T-helper 1 cell treated with Interleukin-12 subunit alpha and Interleukin-12 subunit beta and Interleukin-4 antibody, amounts not matched to agents 30 μg/mL and 1 μg/mL, for 36 hours (primary cell): ENCODE data around the gene CDKN2D.

ENCODE experiments used
- H3K27ac Mint-ChIP-seq: one replicate; pipeline ENCODE4 v1.8.0; 2021; ENCODE audit warnings: mild to moderate bottlenecking, mixed read lengths
- H3K27me3 Mint-ChIP-seq: one replicate; pipeline ENCODE4 v1.8.0; 2021; ENCODE audit warnings: low read depth, mixed read lengths
- H3K36me3 Mint-ChIP-seq: one replicate; pipeline ENCODE4 v1.8.0; 2021; ENCODE audit warnings: low read depth, mixed read lengths
- H3K4me1 Mint-ChIP-seq: one replicate; pipeline ENCODE4 v1.8.0; 2021; ENCODE audit warnings: low read depth, mixed read lengths
- H3K4me3 Mint-ChIP-seq: one replicate; pipeline ENCODE4 v1.8.0; 2021; ENCODE audit warnings: mild to moderate bottlenecking, moderate library complexity, mixed read lengths
- H3K9me3 Mint-ChIP-seq: one replicate; pipeline ENCODE4 v1.8.0; 2021; ENCODE audit warnings: mixed read lengths

CDKN2D gene

GRCh38 chr19:10568826-10569651 is at the start of gene CDKN2D:
Gene CDKN2D (minus strand): TSS chr19:10568979. CDS start chr19:10568653, 326 bp downstream.
- Mint-ChIP-seq H3K27me3 (no peaks in the 10 kb centered on the region), H3K4me1 (peaks cover 44% of the 10 kb centered on the region), H3K27ac (peak within 1 kb of the TSS; percentile 97), H3K4me3 (peak within 1 kb of the TSS; percentile 99), H3K9me3 (no peaks in the 10 kb centered on the region), H3K36me3 (peaks cover 29% of the 10 kb centered on the region)

- H3K27ac Mint-ChIP-seq: no peak overlapping the region
- H3K36me3 Mint-ChIP-seq: peaks cover 21% of the 10 kb centered on the region
- H3K9me3 Mint-ChIP-seq: no peaks in the 10 kb centered on the region
- H3K4me1 Mint-ChIP-seq: peaks cover 19% of the 10 kb centered on the region
- no peaks in the 10 kb centered on the region for H3K27me3 Mint-ChIP-seq
- H3K4me3 Mint-ChIP-seq: no peak overlapping the region
These were observed 48.8 kb upstream of the CDKN2D start for GRCh38 chr19:10617409-10618121.

DNA sequence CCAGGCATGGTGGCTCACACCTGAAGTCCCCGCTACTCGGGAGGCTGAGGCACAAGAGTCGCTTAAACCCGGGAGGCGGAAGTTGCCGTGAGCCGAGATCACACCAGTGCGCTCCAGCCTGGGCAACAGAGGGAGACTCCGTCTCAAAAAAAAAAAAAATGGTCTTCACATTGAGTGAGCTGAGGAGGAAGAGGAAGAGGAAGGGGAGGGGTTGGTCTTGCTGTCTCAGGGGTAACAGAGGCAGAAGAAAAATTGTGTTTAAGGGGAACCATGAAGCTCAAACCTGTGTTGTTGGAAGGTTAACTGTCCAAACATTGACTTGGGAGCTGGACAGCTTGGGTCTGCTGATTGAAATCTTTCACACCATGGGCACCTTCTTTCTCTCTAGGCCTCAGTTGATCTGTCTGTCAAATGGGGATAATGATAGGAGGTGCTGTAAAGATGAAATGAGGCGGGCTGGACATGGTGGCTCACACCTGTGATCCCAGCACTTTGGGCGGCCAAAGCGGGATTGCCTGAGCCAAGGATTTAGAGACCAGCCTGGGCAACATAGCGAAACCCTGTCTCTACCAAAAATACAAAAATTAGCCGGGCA is 46.7 kb upstream of the CDKN2D start:
- Mint-ChIP-seq H3K9me3 (no peaks in the 10 kb centered on the region), H3K36me3 (peaks cover 15% of the 10 kb centered on the region), H3K4me3 (no peak overlapping the region), H3K27ac (no peak overlapping the region), H3K4me1 (peaks cover 7% of the 10 kb centered on the region), H3K27me3 (no peaks in the 10 kb centered on the region)

GRCh38 chr19:10612499-10613119 is 43.8 kb upstream of the CDKN2D start:
- Mint-ChIP-seq H3K4me3 (no peak overlapping the region), H3K4me1 (peaks cover 6% of the 10 kb centered on the region), H3K9me3 (no peaks in the 10 kb centered on the region), H3K27me3 (no peaks in the 10 kb centered on the region), H3K27ac (no peak overlapping the region), H3K36me3 (peaks cover 12% of the 10 kb centered on the region)

DNA sequence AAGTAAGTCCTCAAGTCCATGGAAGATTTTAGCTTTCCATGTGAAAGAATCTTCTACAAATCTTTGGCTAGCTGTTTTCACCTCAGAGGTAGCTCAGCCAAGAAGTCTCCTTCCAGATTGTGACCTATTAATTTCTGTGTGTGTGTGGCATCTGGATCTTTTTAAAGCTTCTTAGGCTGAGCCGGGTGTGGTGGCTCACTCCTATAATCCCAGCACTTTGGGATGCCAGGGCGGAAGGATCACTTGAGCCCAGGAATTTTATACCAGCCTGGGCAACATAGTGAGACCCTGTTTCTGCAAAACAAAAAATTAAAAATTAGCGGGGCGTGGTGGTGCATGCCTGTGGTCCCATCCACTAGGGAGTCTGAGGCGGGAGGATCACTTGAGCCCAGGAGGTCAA is 43.1 kb upstream of the CDKN2D start:
- Mint-ChIP-seq H3K27me3 (no peaks in the 10 kb centered on the region), H3K4me1 (peaks cover 8% of the 10 kb centered on the region), H3K9me3 (no peaks in the 10 kb centered on the region), H3K4me3 (no peak overlapping the region), H3K27ac (no peak overlapping the region), H3K36me3 (peaks cover 12% of the 10 kb centered on the region)

DNA sequence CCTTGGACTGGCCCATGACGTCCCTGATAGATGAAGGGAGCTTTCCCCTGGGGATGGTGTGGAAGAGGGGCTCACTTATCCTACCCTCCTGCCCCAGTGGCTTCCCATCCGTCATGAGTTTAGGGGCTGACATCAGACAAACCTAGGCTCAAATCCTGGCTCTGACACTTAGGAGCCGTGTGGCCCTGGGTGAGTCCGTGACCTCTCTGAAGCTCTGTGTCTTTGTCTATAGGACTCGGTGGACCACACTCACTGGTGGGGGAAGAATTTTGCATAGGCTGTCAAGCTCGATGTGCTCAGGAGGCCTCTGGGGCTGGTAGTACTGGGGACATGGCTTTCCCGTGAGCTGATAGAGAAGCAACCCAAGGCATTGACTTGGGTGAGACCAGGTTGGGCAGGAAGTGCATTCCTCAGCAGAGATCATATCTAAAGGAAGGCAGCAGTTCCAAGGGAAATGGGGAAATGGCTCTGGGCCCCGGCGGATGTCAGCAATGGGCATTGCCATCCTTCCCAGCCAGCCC is 35.7 kb upstream of the CDKN2D start:
- H3K36me3 Mint-ChIP-seq: peaks cover 6% of the 10 kb centered on the region
- no peaks in the 10 kb centered on the region for H3K27me3 Mint-ChIP-seq

DNA sequence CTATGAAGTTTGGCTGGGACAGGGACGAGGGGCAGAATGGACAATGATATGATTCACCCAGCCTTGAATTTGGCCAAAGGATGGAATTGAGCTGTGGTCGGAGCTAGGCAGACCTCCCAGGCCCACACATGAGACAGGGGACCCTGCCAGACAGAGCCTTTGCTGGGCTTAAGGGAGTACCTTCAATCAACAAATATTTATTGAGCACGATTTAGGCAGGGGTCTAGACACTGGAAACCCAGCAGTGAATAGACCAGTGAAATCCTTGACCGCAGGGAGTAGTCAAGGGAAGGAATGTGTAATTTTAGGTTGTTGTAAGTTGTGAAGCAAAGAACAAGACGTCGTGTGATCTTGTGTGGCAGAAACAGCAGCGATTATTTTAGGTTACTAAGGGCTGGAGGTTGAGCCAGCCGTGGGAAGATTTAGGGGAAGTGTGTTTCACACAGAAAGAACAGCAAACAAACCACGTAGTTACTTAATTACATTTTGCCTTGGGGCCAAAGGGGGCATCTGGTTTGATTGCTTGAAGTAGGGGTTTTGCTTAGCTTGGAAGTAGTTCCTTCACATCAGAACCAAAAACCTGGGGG is 35.2 kb upstream of the CDKN2D start:
- peak overlapping the region; percentile 100 for H3K27ac Mint-ChIP-seq
- H3K9me3 Mint-ChIP-seq: no peaks in the 10 kb centered on the region
- peak overlapping the region; percentile 99 for H3K4me3 Mint-ChIP-seq
- peaks cover 19% of the 10 kb centered on the region for H3K4me1 Mint-ChIP-seq
- no peaks in the 10 kb centered on the region for H3K27me3 Mint-ChIP-seq
- peaks cover 6% of the 10 kb centered on the region for H3K36me3 Mint-ChIP-seq

More for the DNA sequence above, 35.7 kb upstream of the CDKN2D start:
- Mint-ChIP-seq H3K4me1 (peaks cover 19% of the 10 kb centered on the region), H3K4me3 (peak overlapping the region; percentile 99), H3K27ac (peak overlapping the region; percentile 100), H3K9me3 (no peaks in the 10 kb centered on the region)

DNA sequence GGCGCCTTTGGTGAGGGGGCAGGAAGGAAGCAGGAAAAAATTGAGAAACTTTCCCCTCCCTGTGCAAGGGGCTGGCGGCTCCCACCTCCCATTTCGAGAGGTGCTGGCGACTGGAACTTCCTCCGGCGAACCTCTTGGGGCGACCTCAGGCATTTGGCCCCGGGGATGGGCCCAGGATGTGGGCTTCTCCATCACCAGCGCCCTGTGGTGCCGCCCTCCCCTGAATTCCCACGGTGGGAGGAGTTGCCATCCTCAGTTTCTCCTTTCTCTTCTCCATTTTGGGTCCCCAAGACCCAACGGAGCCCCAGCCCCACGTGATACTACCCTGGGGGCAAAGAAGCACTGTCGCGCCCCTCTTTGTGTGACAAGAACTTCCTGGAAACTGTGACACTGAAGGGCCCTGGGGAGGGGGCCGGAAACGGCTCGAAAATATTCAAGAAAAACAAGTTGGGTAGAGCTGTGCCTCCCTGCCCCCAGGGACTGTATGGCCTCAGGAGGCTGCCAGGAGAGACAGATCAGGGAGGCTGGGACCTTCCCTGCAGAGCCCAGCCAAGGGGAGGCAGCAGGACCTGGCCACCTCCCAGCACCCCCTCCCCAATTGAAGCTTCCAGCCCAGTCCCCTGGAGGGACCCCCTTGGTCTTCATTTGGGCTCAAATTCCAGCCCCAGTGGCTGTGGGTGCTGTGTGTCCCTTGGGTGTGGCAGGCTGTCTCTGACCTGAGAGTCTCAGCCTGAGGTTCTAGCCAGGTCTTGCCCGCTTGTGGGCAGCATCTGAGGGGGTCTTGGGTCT is 34.5 kb upstream of the CDKN2D start:
- H3K4me1 Mint-ChIP-seq: peaks cover 19% of the 10 kb centered on the region
- peak overlapping the region; percentile 100 for H3K27ac Mint-ChIP-seq
- H3K9me3 Mint-ChIP-seq: no peaks in the 10 kb centered on the region
- peak overlapping the region; percentile 99 for H3K4me3 Mint-ChIP-seq
- peaks cover 6% of the 10 kb centered on the region for H3K36me3 Mint-ChIP-seq
- no peaks in the 10 kb centered on the region for H3K27me3 Mint-ChIP-seq

GRCh38 chr19:10602330-10603083 is 33.7 kb upstream of the CDKN2D start:
- Mint-ChIP-seq H3K4me3 (peak overlapping the region; percentile 99), H3K9me3 (no peaks in the 10 kb centered on the region), H3K4me1 (peaks cover 19% of the 10 kb centered on the region), H3K36me3 (peaks cover 6% of the 10 kb centered on the region), H3K27ac (peak overlapping the region; percentile 100), H3K27me3 (no peaks in the 10 kb centered on the region)

DNA sequence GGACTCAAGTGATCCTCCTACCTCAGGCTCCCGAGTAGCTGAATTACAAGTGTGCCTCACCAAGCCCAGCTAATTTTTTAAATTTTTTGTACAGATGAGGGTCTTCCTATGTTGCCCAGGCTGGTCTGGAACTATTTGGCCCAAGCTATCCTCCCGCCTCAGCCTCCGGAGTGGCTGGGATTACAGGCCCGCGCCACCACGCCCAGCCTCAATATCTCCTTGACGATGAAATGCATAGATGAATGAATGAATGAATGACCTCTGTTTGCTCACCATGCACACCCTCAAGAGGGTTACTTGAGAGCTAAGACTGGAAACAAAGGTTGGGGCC is 33.2 kb upstream of the CDKN2D start:
- Mint-ChIP-seq H3K27ac (peak overlapping the region; percentile 68), H3K9me3 (no peaks in the 10 kb centered on the region), H3K4me1 (peaks cover 18% of the 10 kb centered on the region)

GRCh38 chr19:10600149-10600548 is 31.4 kb upstream of the CDKN2D start:
- Mint-ChIP-seq H3K27me3 (peaks cover 3% of the 10 kb centered on the region), H3K27ac (no peak overlapping the region), H3K4me1 (peaks cover 31% of the 10 kb centered on the region), H3K4me3 (no peak overlapping the region), H3K36me3 (peaks cover 6% of the 10 kb centered on the region), H3K9me3 (no peaks in the 10 kb centered on the region)

More for the DNA sequence above, 33.2 kb upstream of the CDKN2D start:
- Mint-ChIP-seq H3K36me3 (peaks cover 6% of the 10 kb centered on the region), H3K4me3 (peak overlapping the region; percentile 80), H3K27me3 (peaks cover under 1% of the 10 kb centered on the region)

DNA sequence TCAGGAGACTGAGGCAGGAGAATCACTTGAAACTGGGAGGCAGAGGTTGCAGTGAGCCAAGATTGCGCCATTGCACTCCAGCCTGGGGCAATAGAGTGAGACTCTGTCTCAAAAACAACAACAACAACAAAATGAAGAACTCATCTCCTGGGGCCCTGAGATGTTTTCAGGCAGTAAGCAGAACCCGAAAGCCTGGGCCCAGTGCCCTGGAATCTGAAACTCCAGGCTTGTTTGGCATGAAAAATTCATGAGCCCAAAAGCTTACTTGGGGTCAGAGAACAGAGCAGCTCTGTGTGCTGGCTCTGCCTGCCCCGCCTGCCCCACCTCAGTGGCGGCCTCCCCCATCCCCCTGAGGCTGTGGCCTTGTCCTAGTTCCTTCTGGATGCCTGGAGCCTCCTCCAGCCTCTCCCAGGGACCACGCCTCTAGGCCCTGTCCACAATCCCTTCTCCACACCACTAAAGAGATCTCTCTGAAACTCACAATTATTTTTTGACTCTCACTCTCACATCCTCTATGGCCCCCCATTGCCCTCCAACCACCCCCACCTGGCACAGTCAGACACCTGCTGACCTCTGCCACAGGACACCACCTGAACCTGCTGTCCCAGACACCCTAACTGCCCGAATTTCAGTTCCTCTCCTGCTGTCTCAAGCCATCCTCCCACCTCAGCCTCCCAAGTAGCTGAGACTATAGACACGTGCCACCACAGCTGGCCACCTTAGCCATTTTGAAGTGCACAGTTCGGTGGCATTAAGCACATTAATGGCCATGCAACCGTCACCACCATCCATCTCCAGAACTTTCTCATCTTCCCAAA is 25.2 kb upstream of the CDKN2D start:
- Mint-ChIP-seq H3K36me3 (no peaks in the 10 kb centered on the region), H3K27me3 (peaks cover 3% of the 10 kb centered on the region), H3K4me1 (peaks cover 14% of the 10 kb centered on the region), H3K4me3 (no peak overlapping the region), H3K27ac (peak overlapping the region; percentile 43), H3K9me3 (no peaks in the 10 kb centered on the region)
